GM12891 (cell line): Measurements from ENCODE around the gene RAC2.

Experiments used
- POLR2A ChIP-seq: IDR thresholded peaks from 2 replicates; pipeline ENCODE4 v1.6.1; 2011; ENCODE audit warnings: low read depth, low read length, control low read depth
- POLR2AphosphoS5 ChIP-seq: IDR thresholded peaks from 2 replicates; pipeline ENCODE4 v1.6.1; 2011; ENCODE audit warnings: low read depth, low read length, control low read depth

DNA sequence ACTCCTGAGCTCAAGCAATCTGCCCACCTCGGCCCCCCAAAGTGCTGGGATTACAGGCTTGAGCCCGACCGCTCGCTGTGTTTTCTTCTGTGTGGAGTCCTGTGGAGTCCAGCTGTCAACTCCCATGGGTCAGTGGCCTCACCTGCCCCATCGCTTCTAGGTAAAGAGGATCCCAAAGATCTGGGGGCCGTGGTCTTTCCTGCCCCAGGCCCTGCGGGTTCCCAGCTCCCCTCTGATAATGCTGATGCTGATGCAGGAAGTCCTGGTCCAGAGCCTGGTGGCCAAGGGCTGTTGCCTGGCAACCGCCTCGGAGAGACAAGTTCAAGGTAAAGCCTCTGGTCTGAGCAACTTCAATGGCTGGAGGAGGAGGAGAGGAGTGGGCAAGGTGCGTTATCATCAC is 41.4 kb downstream of the RAC2 start:
- TF ChIP-seq POLR2AphosphoS5 (no peak), POLR2A (no peak)
